HUES6 (cell line): ENCODE measurements around the gene CTF1.

Experiments used
- H3K27ac ChIP-seq: 2 replicates; pipeline ENCODE4 v1.7.0; 2013; ENCODE audit warnings: low read depth, mild to moderate bottlenecking, low read length, inconsistent platforms
- H3K27me3 ChIP-seq: 2 replicates; pipeline ENCODE4 v1.6.1; 2013; ENCODE audit warnings: low read length; ENCODE audit not compliant: control insufficient read depth, insufficient read depth
- H3K36me3 ChIP-seq: 2 replicates; pipeline ENCODE4 v1.6.1; 2013; ENCODE audit warnings: low read length; ENCODE audit not compliant: control insufficient read depth, insufficient read depth
- H3K4me1 ChIP-seq: 2 replicates; pipeline ENCODE4 v1.6.1; 2013; ENCODE audit warnings: low read length; ENCODE audit not compliant: control insufficient read depth, insufficient read depth
- H3K4me3 ChIP-seq: 2 replicates; pipeline ENCODE4 v1.5.1; 2013; ENCODE audit warnings: low read depth, low read length
- H3K9ac ChIP-seq: one replicate; pipeline ENCODE4 v1.6.1; 2013; ENCODE audit warnings: mild to moderate bottlenecking, low read length
- H3K9me3 ChIP-seq: 2 replicates; pipeline ENCODE4 v1.6.1; 2013; ENCODE audit warnings: low read depth, low read length; ENCODE audit not compliant: control insufficient read depth, insufficient read depth

Gene CTF1

DNA sequence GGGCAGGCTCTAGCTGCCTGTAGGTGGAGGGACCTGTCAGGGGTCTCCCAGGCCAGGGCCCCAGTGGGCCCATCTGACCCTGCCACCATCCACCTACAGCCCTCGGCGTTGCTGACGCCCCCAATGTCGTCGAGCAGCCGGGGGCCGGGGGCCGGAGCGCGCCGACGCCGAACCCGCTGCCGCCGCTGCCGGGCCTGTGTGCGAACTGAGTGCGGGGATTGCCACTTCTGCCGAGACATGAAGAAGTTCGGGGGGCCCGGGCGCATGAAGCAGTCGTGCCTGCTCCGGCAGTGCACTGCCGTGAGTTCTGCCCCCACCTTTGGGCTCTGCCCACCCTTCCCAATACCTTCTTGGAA lies 29.2 kb downstream of the CTF1 start:
- Histone ChIP-seq H3K27me3 (no peaks in the 10 kb centered on the region), H3K4me3 (no peak overlapping the region), H3K9ac (no peak overlapping the region), H3K9me3 (no peaks in the 10 kb centered on the region), H3K27ac (no peak overlapping the region), H3K36me3 (peaks cover 33% of the 10 kb centered on the region), H3K4me1 (peaks cover 7% of the 10 kb centered on the region)

DNA sequence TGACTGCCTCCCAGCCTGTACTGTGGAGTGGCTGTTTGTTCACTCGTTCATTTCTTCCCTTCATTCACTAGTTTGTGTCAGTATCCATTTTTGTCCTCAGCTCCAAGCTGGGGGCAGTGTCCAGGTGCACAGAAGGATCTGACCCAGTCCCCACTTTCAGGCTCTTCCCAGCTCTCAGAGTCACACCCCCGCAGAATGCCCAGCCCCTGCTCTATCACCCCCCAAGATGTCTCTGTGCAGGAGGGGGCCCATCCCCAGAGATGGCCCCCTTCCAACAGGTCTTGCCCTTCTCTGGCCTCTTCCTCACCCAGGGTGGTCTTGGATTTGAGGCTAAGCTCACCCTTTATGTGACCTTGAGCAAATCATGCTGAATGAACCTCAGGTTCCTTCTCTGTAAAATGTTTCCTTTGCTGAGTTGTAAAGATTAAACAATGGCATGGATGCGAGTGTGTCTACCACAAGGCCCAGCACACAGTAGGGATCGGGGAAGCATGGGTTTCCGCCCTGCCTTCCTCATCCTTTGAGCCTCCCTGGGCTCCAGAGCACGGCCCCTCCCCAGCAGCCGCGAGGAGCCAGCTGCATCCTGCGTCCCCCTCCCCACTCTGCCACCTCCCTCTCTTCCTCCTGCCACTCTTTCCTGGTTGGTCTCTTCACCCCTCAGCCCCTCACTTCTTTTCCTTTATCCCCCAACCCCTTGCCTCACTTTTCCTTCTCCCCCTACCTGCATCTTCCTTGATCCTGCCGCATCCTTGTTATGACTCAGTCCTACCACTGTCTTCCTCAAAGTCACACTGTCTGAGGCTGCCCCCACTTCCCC lies 29.8 kb downstream of the CTF1 start:
- peaks cover 39% of the 10 kb centered on the region for H3K36me3 ChIP-seq
- no peaks in the 10 kb centered on the region for H3K9me3 ChIP-seq
- H3K4me3 ChIP-seq = no peak overlapping the region
- H3K27ac ChIP-seq = no peak overlapping the region
- H3K9ac ChIP-seq = no peak overlapping the region
- peaks cover 7% of the 10 kb centered on the region for H3K4me1 ChIP-seq
- H3K27me3 ChIP-seq = no peaks in the 10 kb centered on the region

DNA sequence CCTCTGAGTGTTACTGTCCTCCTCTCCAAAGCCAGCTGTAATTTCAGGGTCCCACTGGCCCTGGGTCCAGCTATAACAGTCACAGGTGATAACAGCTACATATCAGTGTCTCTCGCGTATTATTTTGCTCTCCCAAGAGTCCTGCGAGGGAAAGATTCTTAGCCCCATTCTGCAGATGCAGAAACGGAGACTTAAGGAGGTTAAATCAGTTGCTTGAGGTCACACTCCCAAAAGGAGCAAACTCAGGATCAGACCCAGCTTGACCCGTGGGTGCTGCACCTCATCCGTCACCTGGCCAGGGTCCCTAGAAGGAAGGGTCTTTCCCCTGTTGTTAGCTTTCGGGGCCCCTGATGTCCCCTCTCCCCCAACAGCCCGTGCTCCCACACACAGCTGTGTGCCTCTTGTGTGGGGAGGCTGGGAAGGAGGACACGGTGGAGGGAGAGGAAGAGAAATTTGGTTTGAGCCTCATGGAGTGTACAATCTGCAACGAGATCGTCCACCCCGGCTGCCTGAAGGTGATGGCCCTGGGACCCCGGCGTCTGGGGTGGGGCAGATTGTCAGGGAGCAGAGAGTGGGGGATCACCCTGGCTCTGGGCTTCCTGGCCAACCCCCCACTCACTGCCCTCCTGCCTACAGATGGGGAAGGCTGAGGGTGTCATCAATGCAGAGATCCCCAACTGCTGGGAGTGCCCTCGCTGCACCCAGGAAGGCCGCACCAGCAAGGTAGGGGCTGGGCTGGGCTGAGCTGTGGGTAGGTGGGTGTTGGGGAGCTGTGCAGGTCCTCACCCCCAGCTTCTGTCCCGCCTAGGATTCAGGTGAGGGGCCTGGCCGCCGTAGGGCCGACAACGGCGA lies 30.7 kb downstream of the CTF1 start:
- Histone ChIP-seq H3K4me3 (peak overlapping the region; percentile 28), H3K4me1 (peaks cover 4% of the 10 kb centered on the region), H3K27me3 (no peaks in the 10 kb centered on the region), H3K36me3 (peaks cover 46% of the 10 kb centered on the region), H3K9me3 (no peaks in the 10 kb centered on the region), H3K9ac (no peak overlapping the region), H3K27ac (0 out of 2 replicates have a peak overlapping the region, but pooled peaks have one; percentile 11)

DNA sequence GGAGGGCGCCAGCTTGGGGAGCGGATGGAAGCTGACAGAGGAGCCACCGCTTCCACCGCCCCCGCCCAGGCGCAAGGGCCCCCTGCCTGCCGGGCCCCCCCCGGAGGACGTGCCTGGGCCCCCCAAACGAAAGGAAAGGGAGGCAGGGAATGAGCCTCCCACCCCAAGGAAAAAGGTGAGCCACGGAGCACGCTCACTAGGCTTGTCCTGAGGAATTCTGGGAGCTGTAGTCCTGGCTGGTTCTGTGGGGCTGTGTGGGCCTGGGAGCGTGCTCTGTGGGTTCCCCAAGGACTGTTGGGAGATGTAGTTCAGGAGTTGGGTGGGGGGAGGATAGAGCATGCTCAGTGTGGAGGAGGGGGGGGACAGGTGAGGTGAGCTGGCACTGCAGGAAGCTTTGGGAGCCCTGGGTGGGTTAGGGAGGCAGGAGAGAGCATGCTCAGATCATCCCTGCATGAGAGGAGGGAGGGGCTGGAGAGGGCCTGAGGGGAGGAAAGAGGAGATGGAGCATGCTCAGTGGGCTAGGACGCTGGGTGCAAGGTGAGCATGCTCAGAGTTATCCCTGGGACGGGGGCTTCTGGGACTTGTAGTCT lies 31.5 kb downstream of the CTF1 start:
- H3K9ac ChIP-seq = no peak overlapping the region

DNA sequence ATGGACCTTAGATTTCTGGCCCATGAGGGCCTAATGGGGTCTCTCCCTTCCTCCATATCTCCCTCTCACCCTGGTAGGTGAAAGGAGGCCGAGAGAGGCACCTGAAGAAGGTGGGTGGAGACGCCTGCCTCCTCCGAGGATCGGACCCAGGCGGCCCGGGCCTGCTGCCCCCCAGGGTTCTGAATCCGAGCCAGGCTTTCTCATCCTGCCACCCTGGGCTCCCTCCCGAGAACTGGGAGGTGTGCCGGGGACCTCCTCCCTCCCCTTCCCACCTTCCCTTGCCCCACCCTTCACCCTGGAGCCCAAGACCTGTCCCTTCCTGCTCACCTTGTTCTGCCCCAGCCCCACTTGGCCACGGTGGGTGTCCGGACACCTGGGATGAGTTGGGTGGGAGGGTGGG lies 32.0 kb downstream of the CTF1 start:
- Histone ChIP-seq H3K9me3 (no peaks in the 10 kb centered on the region), H3K4me3 (no peak overlapping the region), H3K9ac (no peak overlapping the region), H3K27ac (no peak overlapping the region), H3K4me1 (peaks cover 4% of the 10 kb centered on the region), H3K36me3 (peaks cover 50% of the 10 kb centered on the region), H3K27me3 (no peaks in the 10 kb centered on the region)

More for the DNA sequence above, 31.5 kb downstream of the CTF1 start:
- H3K27ac ChIP-seq = 0 out of 2 replicates have a peak overlapping the region, but pooled peaks have one; percentile 11
- peaks cover 50% of the 10 kb centered on the region for H3K36me3 ChIP-seq
- H3K9me3 ChIP-seq = no peaks in the 10 kb centered on the region
- peaks cover 4% of the 10 kb centered on the region for H3K4me1 ChIP-seq
- peak overlapping the region; percentile 28; the same call in 1 of the 2 replicates for H3K4me3 ChIP-seq
- H3K27me3 ChIP-seq = no peaks in the 10 kb centered on the region

DNA sequence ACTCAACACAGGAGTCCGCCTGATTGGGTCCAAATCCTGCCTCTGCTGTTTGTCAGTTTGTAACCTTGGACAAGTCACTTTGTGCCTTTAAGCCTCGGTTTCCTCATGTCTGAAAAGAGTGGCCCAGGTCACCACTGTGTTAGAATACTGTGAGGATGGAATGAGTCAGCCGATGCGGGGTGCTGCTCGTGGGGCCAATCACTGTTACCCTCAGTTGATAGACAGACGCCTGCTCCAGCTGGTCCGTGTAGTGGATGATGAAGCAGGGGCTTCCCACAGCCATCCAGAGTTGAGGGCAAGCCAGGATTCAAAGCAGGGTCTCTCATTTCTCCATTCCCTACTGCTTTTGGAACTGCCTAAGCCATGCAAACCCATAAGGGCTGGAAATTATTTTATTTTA lies 32.8 kb downstream of the CTF1 start:
- Histone ChIP-seq H3K27ac (no peak overlapping the region), H3K4me1 (peaks cover 4% of the 10 kb centered on the region), H3K9me3 (no peaks in the 10 kb centered on the region), H3K36me3 (peaks cover 50% of the 10 kb centered on the region), H3K4me3 (no peak overlapping the region), H3K27me3 (no peaks in the 10 kb centered on the region), H3K9ac (no peak overlapping the region)

DNA sequence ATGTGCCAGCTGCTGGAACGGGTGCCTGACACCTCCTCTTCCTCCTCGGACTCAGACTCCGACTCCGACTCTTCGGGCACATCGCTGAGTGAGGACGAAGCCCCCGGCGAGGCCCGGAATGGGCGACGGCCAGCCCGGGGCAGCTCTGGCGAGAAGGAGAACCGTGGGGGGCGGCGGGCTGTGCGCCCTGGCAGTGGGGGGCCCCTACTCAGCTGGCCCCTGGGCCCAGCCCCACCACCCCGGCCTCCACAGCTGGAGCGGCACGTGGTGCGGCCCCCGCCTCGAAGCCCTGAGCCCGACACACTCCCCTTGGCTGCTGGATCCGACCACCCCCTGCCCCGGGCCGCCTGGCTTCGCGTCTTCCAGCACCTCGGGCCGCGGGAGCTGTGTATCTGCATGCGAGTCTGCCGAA lies 33.8 kb downstream of the CTF1 start:
- Histone ChIP-seq H3K4me3 (no peak overlapping the region), H3K27ac (no peak overlapping the region), H3K4me1 (peaks cover 9% of the 10 kb centered on the region), H3K9ac (no peak overlapping the region), H3K9me3 (no peaks in the 10 kb centered on the region), H3K27me3 (no peaks in the 10 kb centered on the region), H3K36me3 (peaks cover 55% of the 10 kb centered on the region)

DNA sequence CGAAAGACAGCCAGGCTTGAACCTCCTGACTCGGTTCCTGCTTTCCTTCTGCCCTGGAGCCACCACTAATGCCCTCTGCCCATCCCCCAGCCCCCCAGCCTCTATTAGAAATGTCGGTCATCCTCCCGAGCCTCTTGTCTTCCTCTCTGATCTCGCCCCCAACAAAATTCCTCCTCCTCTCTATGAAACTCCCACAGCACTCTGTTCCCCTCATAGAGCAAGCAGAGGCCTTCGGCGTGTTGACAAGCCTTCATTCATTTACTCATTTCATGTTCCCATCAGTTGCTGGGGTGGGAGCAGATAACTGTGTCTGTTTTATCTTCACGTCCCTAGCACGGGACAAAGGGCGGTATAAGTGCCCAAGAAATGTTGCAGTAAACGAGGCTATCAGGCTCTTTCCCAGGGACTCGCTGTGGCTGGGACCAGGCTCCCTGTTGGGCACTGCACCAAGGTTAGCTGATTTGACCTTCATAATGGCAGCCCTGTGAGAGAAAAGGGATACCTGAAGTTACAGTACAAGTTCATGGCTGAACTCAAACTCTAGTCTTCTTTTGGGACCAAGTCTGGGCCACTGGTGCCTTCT lies 34.7 kb downstream of the CTF1 start:
- Histone ChIP-seq H3K4me3 (no peak overlapping the region), H3K27me3 (no peaks in the 10 kb centered on the region), H3K9ac (no peak overlapping the region), H3K4me1 (peaks cover 9% of the 10 kb centered on the region), H3K9me3 (no peaks in the 10 kb centered on the region), H3K27ac (no peak overlapping the region), H3K36me3 (peaks cover 60% of the 10 kb centered on the region)

DNA sequence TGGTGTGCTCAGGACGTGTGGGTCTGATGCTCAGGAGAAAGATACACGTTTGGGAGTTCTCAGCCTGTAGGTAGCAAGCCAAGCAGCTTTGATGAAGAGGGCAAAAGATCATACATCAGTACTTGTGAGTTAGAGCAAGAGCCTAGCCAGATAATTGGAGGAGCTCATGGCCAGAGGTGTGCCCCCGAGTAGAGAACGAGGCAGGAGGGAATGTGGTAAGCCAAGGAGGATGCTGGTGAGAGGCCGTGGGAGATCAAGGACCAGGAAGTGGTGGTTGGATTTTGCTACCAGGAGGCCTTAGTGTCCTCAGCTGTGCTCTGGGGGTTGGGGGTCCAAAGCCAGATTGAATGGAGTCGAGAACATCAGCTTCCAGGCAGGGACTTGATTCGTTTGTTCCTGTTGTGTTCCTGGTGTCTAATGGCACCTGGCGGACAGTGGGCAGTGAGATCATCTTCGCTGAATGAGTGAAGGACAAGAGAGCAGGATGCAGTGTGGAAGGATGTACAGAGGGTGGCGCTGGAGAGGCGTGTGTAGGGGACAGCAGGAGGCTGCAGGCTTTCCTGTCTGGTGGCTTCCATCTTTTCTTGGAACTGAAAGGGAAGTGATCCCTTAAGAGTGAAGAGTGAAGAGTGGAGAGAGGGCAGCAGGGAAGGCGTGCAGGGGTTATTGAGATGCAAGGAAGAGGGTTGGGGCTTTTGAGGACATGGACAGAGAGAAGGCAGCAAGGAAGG lies 38.6 kb downstream of the CTF1 start:
- peaks cover 52% of the 10 kb centered on the region for H3K36me3 ChIP-seq
- no peak overlapping the region for H3K27ac ChIP-seq
- peaks cover 4% of the 10 kb centered on the region; the same call in 1 of the 2 replicates for H3K4me1 ChIP-seq
- no peaks in the 10 kb centered on the region for H3K27me3 ChIP-seq
- no peak overlapping the region for H3K4me3 ChIP-seq
- H3K9ac ChIP-seq = no peak overlapping the region
- H3K9me3 ChIP-seq = no peaks in the 10 kb centered on the region

DNA sequence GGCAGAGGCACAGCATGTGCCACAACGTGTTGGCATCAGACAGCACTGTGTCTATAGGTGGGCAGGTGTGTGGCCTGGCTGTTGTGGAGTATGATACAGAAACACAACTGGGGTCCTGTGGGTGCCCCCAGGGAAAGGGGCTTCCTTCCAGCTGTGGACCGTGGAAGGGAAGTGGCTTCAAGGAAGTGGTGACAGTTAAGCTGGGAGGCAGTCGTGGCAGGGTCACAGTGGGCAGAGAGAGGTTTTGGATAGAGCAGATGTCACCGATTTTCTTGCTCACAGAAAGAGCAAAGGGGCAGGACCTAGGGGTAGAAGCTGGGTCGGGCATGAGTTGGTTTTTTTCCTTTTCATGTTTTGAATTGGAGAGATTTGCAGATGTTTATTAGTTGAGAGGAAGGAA lies 41.3 kb downstream of the CTF1 start:
- H3K27me3 ChIP-seq = no peaks in the 10 kb centered on the region
- H3K4me3 ChIP-seq = no peak overlapping the region
- no peak overlapping the region for H3K27ac ChIP-seq
- peaks cover 44% of the 10 kb centered on the region for H3K36me3 ChIP-seq
- H3K4me1 ChIP-seq = peaks cover 12% of the 10 kb centered on the region
- H3K9me3 ChIP-seq = no peaks in the 10 kb centered on the region
- H3K9ac ChIP-seq = no peak overlapping the region
